OCI-LY1 (cell line): ENCODE measurements around the gene RBP5.

Source experiments
- H2AFZ ChIP-seq: fragments of 200-600 bp; sonication (generic), shearing (Covaris generic); 2 replicates; pipeline ENCODE4 v1.6.0; 2014; ENCODE audit warnings: antibody characterized with exemption, mild to moderate bottlenecking, low read length
- H3F3A ChIP-seq: fragments of 200-600 bp; sonication (generic), shearing (Covaris generic); 2 replicates; pipeline ENCODE4 v1.6.0; 2014; ENCODE audit warnings: mild to moderate bottlenecking, antibody characterized with exemption, low read length, moderate library complexity; ENCODE audit not compliant: insufficient read depth
- H3K27ac ChIP-seq: fragments of 200-600 bp; sonication (generic); 2 replicates; pipeline ENCODE4 v1.5.1; 2014; ENCODE audit warnings: low read length, mixed run types, mild to moderate bottlenecking, low read depth; ENCODE audit not compliant: poor library complexity, severe bottlenecking
- H3K27me3 ChIP-seq: fragments of 200-600 bp; sonication (generic); 2 replicates; pipeline ENCODE4 v1.6.0; 2014; ENCODE audit warnings: antibody characterized with exemption, mild to moderate bottlenecking, low read length, moderate library complexity; ENCODE audit not compliant: insufficient read depth
- H3K36me3 ChIP-seq: fragments of 200-600 bp; sonication (generic); 2 replicates; pipeline ENCODE4 v1.6.1; 2014; ENCODE audit warnings: mild to moderate bottlenecking, antibody characterized with exemption, low read length, moderate library complexity, mixed read lengths; ENCODE audit not compliant: insufficient read depth
- H3K4me1 ChIP-seq: fragments of 200-600 bp; sonication (generic); 2 replicates; pipeline ENCODE4 v1.5.1; 2014; ENCODE audit warnings: mild to moderate bottlenecking, low read length, moderate library complexity; ENCODE audit not compliant: insufficient read depth, severe bottlenecking
- H3K4me2 ChIP-seq: fragments of 200-600 bp; sonication (generic), shearing (Covaris generic); 2 replicates; pipeline ENCODE4 v1.6.1; 2014; ENCODE audit warnings: low read length
- H3K4me3 ChIP-seq: fragments of 200-600 bp; sonication (generic); 2 replicates; pipeline ENCODE4 v1.5.1; 2014; ENCODE audit warnings: low read length, low read depth, mild to moderate bottlenecking, mixed read lengths; ENCODE audit not compliant: poor library complexity, severe bottlenecking
- H3K79me2 ChIP-seq: fragments of 200-600 bp; shearing (Covaris generic); 2 replicates; pipeline ENCODE4 v1.6.1; 2016; ENCODE audit warnings: mixed run types, low read length, mixed read lengths; ENCODE audit not compliant: insufficient read depth
- H3K9ac ChIP-seq: fragments of 200-600 bp; sonication (generic), shearing (Covaris generic); 2 replicates; pipeline ENCODE4 v1.6.1; 2014; ENCODE audit warnings: mild to moderate bottlenecking, low read length, mixed read lengths
- H3K9me2 ChIP-seq: fragments of 200-600 bp; sonication (generic), shearing (Covaris generic); 2 replicates; pipeline ENCODE4 v1.6.1; 2014; ENCODE audit warnings: low read depth, mild to moderate bottlenecking, low read length, mixed read lengths
- H3K9me3 ChIP-seq: fragments of 200-600 bp; shearing (Covaris generic); 2 replicates; pipeline ENCODE4 v1.6.1; 2014; ENCODE audit warnings: low read length, mixed read lengths
- H4K20me1 ChIP-seq: fragments of 200-600 bp; sonication (generic), shearing (Covaris generic); 2 replicates; pipeline ENCODE4 v1.6.0; 2016; ENCODE audit warnings: mild to moderate bottlenecking, low read length; ENCODE audit not compliant: insufficient read depth
- EZH2 ChIP-seq: fragments of 200-600 bp; sonication (generic), shearing (Covaris generic); IDR thresholded peaks from 2 replicates; pipeline ENCODE4 v1.8.0; 2017; ENCODE audit warnings: borderline replicate concordance, mixed run types, mild to moderate bottlenecking, antibody characterized with exemption, low read length, moderate library complexity, mixed read lengths
- TF ChIP-seq, protein P1 (sequence below): fragments of 200-600 bp; sonication (generic), shearing (Covaris generic); IDR thresholded peaks from 2 replicates; pipeline ENCODE4 v1.5.1; 2017; ENCODE audit warnings: mild to moderate bottlenecking, antibody characterized with exemption, low read length, moderate library complexity, mixed read lengths

The RBP5 gene

DNA sequence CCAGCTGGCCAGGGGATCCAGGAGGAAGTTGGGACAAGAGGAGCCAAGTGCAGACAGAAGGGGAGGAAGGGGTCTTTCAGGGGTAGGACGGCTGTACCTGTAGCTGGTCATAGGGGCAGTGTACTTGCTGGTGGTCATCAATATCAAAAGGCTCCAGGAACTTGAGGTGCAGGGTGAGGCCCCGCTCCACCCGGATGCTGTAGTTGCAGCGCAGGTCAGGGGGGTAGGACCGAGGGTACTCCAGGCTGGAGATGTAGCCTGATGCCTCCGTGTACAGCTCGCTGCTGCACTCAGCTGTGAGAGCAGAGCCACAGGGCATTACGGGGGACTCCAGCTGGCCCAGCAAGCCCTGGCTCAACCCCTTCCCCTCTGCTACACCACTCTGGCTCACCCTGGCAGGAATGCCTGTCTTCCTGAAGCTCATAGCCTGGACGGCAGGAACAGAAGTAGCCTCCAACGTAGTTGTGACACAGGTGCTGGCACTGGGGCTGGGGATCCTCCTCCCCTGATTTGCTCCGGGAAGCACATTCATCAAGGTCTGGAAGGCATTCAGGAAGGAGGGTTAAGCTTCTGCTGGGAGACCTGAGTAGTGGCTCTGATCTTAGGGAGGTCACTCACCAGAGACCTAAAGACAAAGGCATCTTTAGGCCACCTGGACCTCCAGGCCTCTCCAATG lies 39.4 kb downstream of the RBP5 start:
- peaks cover 5% of the 10 kb centered on the region; the same call in 1 of the 2 replicates for H3K27me3 ChIP-seq
- H3K36me3 ChIP-seq = no peaks in the 10 kb centered on the region
- H3K79me2 ChIP-seq = no peaks in the 10 kb centered on the region
- no peak overlapping the region for H2AFZ ChIP-seq
- H3K9me2 ChIP-seq = no peaks in the 10 kb centered on the region
- H3K4me1 ChIP-seq = no peaks in the 10 kb centered on the region
- no peak overlapping the region for H3K27ac ChIP-seq
- H3K9ac ChIP-seq = no peak overlapping the region
- no peak overlapping the region for H3K4me2 ChIP-seq
- no peak for TF ChIP-seq EZH2
- TF ChIP-seq, protein P1, sequence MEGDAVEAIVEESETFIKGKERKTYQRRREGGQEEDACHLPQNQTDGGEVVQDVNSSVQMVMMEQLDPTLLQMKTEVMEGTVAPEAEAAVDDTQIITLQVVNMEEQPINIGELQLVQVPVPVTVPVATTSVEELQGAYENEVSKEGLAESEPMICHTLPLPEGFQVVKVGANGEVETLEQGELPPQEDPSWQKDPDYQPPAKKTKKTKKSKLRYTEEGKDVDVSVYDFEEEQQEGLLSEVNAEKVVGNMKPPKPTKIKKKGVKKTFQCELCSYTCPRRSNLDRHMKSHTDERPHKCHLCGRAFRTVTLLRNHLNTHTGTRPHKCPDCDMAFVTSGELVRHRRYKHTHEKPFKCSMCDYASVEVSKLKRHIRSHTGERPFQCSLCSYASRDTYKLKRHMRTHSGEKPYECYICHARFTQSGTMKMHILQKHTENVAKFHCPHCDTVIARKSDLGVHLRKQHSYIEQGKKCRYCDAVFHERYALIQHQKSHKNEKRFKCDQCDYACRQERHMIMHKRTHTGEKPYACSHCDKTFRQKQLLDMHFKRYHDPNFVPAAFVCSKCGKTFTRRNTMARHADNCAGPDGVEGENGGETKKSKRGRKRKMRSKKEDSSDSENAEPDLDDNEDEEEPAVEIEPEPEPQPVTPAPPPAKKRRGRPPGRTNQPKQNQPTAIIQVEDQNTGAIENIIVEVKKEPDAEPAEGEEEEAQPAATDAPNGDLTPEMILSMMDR = no peak
- no peak overlapping the region for H3K4me3 ChIP-seq
- H4K20me1 ChIP-seq = no peaks in the 10 kb centered on the region
- H3F3A ChIP-seq = no peaks in the 10 kb centered on the region
- no peaks in the 10 kb centered on the region for H3K9me3 ChIP-seq

- no peaks in the 10 kb centered on the region for H3K27me3 ChIP-seq
- no peak overlapping the region for H2AFZ ChIP-seq
- no peaks in the 10 kb centered on the region for H3K79me2 ChIP-seq
- no peaks in the 10 kb centered on the region for H3K36me3 ChIP-seq
- H3K9me3 ChIP-seq = no peaks in the 10 kb centered on the region
- H3K27ac ChIP-seq = no peak overlapping the region
- no peaks in the 10 kb centered on the region for H4K20me1 ChIP-seq
- H3K4me1 ChIP-seq = no peaks in the 10 kb centered on the region
- H3K9ac ChIP-seq = no peak overlapping the region
- H3F3A ChIP-seq = no peaks in the 10 kb centered on the region
- TF ChIP-seq, protein P1 = no peak
- TF ChIP-seq EZH2 = no peak
- no peak overlapping the region for H3K4me3 ChIP-seq
- H3K9me2 ChIP-seq = no peaks in the 10 kb centered on the region
- no peak overlapping the region for H3K4me2 ChIP-seq
These were observed 45.6 kb downstream of the RBP5 start for GRCh38 chr12:7083125-7083524.

- Histone ChIP-seq H3K9me2 (no peaks in the 10 kb centered on the region), H3F3A (no peaks in the 10 kb centered on the region), H3K4me1 (no peaks in the 10 kb centered on the region), H2AFZ (no peak overlapping the region), H3K27ac (no peak overlapping the region), H3K9me3 (no peaks in the 10 kb centered on the region), H3K27me3 (no peaks in the 10 kb centered on the region), H3K36me3 (no peaks in the 10 kb centered on the region), H3K9ac (no peak overlapping the region), H4K20me1 (no peaks in the 10 kb centered on the region), H3K4me3 (no peak overlapping the region), H3K4me2 (no peak overlapping the region), H3K79me2 (no peaks in the 10 kb centered on the region)
- TF ChIP-seq, protein P1 = no peak
- TF ChIP-seq EZH2 = no peak
These were observed 47.7 kb downstream of the RBP5 start for GRCh38 chr12:7081037-7081436.
